HepG2 (cell line): Measurements from ENCODE around the gene SAMD10. TPM values are rescaled to one million over a fixed set of nuclear protein-coding genes. Genes with fewer than 3 reads are reported as not detected.

Experiments
- BCL3 ChIP-seq: sonication (generic); formaldehyde crosslinking; IDR thresholded peaks from 2 replicates; pipeline ENCODE4 v1.5.1; 2020; ENCODE audit warnings: mild to moderate bottlenecking, missing genetic modification reagents, moderate library complexity
- CEBPG ChIP-seq: IDR thresholded peaks from 2 replicates; pipeline ENCODE4 v1.6.1; 2016
- CREB1 ChIP-seq, 2 experiments: fragments of 450-650 bp in 1 of 2; IDR thresholded peaks; 2 replicates each; pipeline ENCODE4 v1.6.1; 2016 to 2017; ENCODE audit warnings: control low read depth in 1 of 2, mild to moderate bottlenecking in 1 of 2, missing compliant biosample characterization in 1 of 2, missing genetic modification characterization in 1 of 2
- FOXP1 ChIP-seq, 2 experiments: fragments of 450-650 bp in 1 of 2; IDR thresholded peaks; 2 replicates each; pipeline ENCODE4 v1.6.1; 2017 to 2018; ENCODE audit warnings: antibody characterized with exemption in 1 of 2
- HMGXB4 ChIP-seq, 2 experiments: sonication (generic) in 1 of 2; formaldehyde crosslinking in 1 of 2; IDR thresholded peaks; 2 replicates each; pipeline versions ENCODE4 v1.4.0 to v1.6.1; 2018 to 2020; ENCODE audit warnings: missing genetic modification reagents in 2 of 2, borderline replicate concordance in 1 of 2, low read depth in 1 of 2, mild to moderate bottlenecking in 1 of 2, missing biosample characterization in 1 of 2
- KDM2A ChIP-seq: sonication (generic); formaldehyde crosslinking; IDR thresholded peaks from 2 replicates; pipeline ENCODE4 v1.4.0; 2020; ENCODE audit warnings: low read depth, missing genetic modification reagents, borderline replicate concordance
- MIER3 ChIP-seq: IDR thresholded peaks from 2 replicates; pipeline ENCODE4 v1.6.1; 2016; ENCODE audit warnings: missing compliant biosample characterization, borderline replicate concordance
- TBX3 ChIP-seq: fragments of 450-650 bp; IDR thresholded peaks from 2 replicates; pipeline ENCODE4 v1.6.1; 2017; ENCODE audit warnings: antibody characterized with exemption, mild to moderate bottlenecking, inconsistent platforms, borderline replicate concordance
- ZBTB1 ChIP-seq: sonication (generic); formaldehyde crosslinking; IDR thresholded peaks from 2 replicates; pipeline ENCODE4 v1.4.0; 2020; ENCODE audit warnings: missing genetic modification reagents, borderline replicate concordance
- ZNF780A ChIP-seq: sonication (generic); formaldehyde crosslinking; IDR thresholded peaks from 2 replicates; pipeline ENCODE4 v1.8.0; 2022; ENCODE audit warnings: mild to moderate bottlenecking, missing genetic modification reagents, moderate library complexity
- polyA plus RNA-seq, 8 experiments: library from polyadenylated mRNA; depleted of rRNA in 3 of 8; stranded (reverse) in 7 of 8; unstranded in 1 of 8; fragments of >200 nt; fragmentation: Illumina TruSeq in 4 of 8; extraction: Trizol in 4 of 8; gene quantifications; 2 replicates each; pipeline versions ENCODE4 v1.2.1 to v1.2.3, GENCODE V29; 2011 to 2016; ENCODE audit warnings: low read depth in 4 of 8, missing spikeins in 1 of 8, mixed read lengths in 1 of 8; ENCODE audit not compliant: insufficient read depth in 1 of 8
- total RNA-seq, 5 experiments: library from RNA; depleted of rRNA; stranded (reverse); fragments of >200 nt; fragmentation: Illumina TruSeq; extraction: Trizol; gene quantifications; 2 replicates each; pipeline ENCODE4 v1.2.3, GENCODE V29; 2016; ENCODE audit warnings: low read depth in 1 of 5
- TF ChIP-seq, protein P1 (sequence below): sonication (generic); formaldehyde crosslinking; conservative IDR thresholded peaks from 2 replicates; pipeline ENCODE4 v1.4.0; 2020; ENCODE audit warnings: missing genetic modification reagents
- TF ChIP-seq, protein P2 (sequence below): sonication (generic); formaldehyde crosslinking; IDR thresholded peaks from 2 replicates; pipeline ENCODE4 v1.4.0; 2020; ENCODE audit warnings: missing genetic modification reagents
- TF ChIP-seq, protein P3 (sequence below): IDR thresholded peaks from 2 replicates; pipeline ENCODE4 v1.6.1; 2016
- TF ChIP-seq, protein P4 (sequence below): sonication (generic); formaldehyde crosslinking; IDR thresholded peaks from 2 replicates; pipeline ENCODE4 v1.5.0; 2020; ENCODE audit warnings: mild to moderate bottlenecking, missing genetic modification reagents, borderline replicate concordance

SAMD10 gene
- total and polyA plus RNA-seq, 2 of the 13 experiments (the other 11 are each of a cell fraction or from before 2014, with no cell fraction given) = 6.1 to 11.0 TPM

- TF ChIP-seq FOXP1 (IDR thresholded peaks at IDR 0.05) (no peak), FOXP1 (CRISPR knock-in tag; IDR thresholded peaks at IDR 0.05) (0 out of 2 replicates have a peak, but pooled peaks have one; percentile 27), ZBTB1 (0 out of 2 replicates have a peak, but pooled peaks have one; percentile 83), KDM2A (peak; percentile 91), CREB1 (IDR thresholded peaks at IDR 0.05) (peak; percentile 49; the same call in 1 of the 2 replicates), CREB1 (CRISPR knock-in tag; IDR thresholded peaks at IDR 0.05) (no peak), CEBPG (CRISPR knock-in tag) (peak; percentile 56), TBX3 (0 out of 2 replicates have a peak, but pooled peaks have one; percentile 12), MIER3 (0 out of 2 replicates have a peak, but pooled peaks have one; percentile 49), BCL3 (CRISPR knock-in tag) (no peak; the same call in 1 of the 2 replicates), ZNF780A (CRISPR knock-in tag) (0 out of 2 replicates have a peak, but pooled peaks have one; percentile 72), HMGXB4 (CRISPR knock-in tag; IDR thresholded peaks at IDR 0.05; ENCODE audit: borderline replicate concordance in 1 of 2, low read depth in 1 of 2) (peak; percentile 62 to 85; a peak in 3 of 4 replicates)
- TF ChIP-seq, protein P1, sequence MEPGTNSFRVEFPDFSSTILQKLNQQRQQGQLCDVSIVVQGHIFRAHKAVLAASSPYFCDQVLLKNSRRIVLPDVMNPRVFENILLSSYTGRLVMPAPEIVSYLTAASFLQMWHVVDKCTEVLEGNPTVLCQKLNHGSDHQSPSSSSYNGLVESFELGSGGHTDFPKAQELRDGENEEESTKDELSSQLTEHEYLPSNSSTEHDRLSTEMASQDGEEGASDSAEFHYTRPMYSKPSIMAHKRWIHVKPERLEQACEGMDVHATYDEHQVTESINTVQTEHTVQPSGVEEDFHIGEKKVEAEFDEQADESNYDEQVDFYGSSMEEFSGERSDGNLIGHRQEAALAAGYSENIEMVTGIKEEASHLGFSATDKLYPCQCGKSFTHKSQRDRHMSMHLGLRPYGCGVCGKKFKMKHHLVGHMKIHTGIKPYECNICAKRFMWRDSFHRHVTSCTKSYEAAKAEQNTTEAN (CRISPR knock-in tag) = 0 out of 2 replicates have a peak, but pooled peaks have one; percentile 43
- TF ChIP-seq, protein P2, sequence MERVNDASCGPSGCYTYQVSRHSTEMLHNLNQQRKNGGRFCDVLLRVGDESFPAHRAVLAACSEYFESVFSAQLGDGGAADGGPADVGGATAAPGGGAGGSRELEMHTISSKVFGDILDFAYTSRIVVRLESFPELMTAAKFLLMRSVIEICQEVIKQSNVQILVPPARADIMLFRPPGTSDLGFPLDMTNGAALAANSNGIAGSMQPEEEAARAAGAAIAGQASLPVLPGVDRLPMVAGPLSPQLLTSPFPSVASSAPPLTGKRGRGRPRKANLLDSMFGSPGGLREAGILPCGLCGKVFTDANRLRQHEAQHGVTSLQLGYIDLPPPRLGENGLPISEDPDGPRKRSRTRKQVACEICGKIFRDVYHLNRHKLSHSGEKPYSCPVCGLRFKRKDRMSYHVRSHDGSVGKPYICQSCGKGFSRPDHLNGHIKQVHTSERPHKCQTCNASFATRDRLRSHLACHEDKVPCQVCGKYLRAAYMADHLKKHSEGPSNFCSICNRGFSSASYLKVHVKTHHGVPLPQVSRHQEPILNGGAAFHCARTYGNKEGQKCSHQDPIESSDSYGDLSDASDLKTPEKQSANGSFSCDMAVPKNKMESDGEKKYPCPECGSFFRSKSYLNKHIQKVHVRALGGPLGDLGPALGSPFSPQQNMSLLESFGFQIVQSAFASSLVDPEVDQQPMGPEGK (CRISPR knock-in tag) = peak; percentile 89
- TF ChIP-seq, protein P3, sequence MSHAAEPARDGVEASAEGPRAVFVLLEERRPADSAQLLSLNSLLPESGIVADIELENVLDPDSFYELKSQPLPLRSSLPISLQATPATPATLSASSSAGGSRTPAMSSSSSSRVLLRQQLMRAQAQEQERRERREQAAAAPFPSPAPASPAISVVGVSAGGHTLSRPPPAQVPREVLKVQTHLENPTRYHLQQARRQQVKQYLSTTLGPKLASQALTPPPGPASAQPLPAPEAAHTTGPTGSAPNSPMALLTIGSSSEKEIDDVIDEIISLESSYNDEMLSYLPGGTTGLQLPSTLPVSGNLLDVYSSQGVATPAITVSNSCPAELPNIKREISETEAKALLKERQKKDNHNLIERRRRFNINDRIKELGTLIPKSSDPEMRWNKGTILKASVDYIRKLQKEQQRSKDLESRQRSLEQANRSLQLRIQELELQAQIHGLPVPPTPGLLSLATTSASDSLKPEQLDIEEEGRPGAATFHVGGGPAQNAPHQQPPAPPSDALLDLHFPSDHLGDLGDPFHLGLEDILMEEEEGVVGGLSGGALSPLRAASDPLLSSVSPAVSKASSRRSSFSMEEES = peak; percentile 64; the same call in 1 of the 2 replicates
- TF ChIP-seq, protein P4, sequence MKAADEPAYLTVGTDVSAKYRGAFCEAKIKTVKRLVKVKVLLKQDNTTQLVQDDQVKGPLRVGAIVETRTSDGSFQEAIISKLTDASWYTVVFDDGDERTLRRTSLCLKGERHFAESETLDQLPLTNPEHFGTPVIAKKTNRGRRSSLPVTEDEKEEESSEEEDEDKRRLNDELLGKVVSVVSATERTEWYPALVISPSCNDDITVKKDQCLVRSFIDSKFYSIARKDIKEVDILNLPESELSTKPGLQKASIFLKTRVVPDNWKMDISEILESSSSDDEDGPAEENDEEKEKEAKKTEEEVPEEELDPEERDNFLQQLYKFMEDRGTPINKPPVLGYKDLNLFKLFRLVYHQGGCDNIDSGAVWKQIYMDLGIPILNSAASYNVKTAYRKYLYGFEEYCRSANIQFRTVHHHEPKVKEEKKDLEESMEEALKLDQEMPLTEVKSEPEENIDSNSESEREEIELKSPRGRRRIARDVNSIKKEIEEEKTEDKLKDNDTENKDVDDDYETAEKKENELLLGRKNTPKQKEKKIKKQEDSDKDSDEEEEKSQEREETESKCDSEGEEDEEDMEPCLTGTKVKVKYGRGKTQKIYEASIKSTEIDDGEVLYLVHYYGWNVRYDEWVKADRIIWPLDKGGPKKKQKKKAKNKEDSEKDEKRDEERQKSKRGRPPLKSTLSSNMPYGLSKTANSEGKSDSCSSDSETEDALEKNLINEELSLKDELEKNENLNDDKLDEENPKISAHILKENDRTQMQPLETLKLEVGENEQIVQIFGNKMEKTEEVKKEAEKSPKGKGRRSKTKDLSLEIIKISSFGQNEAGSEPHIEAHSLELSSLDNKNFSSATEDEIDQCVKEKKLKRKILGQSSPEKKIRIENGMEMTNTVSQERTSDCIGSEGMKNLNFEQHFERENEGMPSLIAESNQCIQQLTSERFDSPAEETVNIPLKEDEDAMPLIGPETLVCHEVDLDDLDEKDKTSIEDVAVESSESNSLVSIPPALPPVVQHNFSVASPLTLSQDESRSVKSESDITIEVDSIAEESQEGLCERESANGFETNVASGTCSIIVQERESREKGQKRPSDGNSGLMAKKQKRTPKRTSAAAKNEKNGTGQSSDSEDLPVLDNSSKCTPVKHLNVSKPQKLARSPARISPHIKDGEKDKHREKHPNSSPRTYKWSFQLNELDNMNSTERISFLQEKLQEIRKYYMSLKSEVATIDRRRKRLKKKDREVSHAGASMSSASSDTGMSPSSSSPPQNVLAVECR (CRISPR knock-in tag) = peak; percentile 87
These were observed 1.6 kb downstream of the SAMD10 start (continued) for GRCh38 chr20:63977739-63978276.
